Spinal cord (tissue), 10 donors: ENCODE results near the gene ZNF514. TPM values are rescaled to one million over a fixed set of nuclear protein-coding genes. Genes with fewer than 3 reads are reported as not detected.
"Not testable (repeated sequence)": the region's sequence is repeated elsewhere in the genome, so short reads cannot be mapped to it uniquely, and the experiment has no call there.

ENCODE experiments used
- DNase-seq, 6 donors: peaks; one replicate each; pipeline versions ENCODE4 v3.0.0 to v3.0.0-alpha.2; 2013 to 2015; ENCODE audit warnings: low spot score in 6 of 6, low read depth in 4 of 6
- H3K27ac ChIP-seq: one replicate; pipeline ENCODE4 v1.5.1; 2013; ENCODE audit warnings: low read depth, low read length, control low read depth
- H3K27me3 ChIP-seq: one replicate; pipeline ENCODE4 v1.6.1; 2013; ENCODE audit warnings: low read length; ENCODE audit not compliant: control insufficient read depth, insufficient read depth
- H3K36me3 ChIP-seq: one replicate; pipeline ENCODE4 v1.6.1; 2013; ENCODE audit warnings: low read length; ENCODE audit not compliant: control insufficient read depth, insufficient read depth
- H3K4me1 ChIP-seq: one replicate; pipeline ENCODE4 v1.6.1; 2013; ENCODE audit warnings: low read length; ENCODE audit not compliant: control insufficient read depth, insufficient read depth
- H3K4me3 ChIP-seq: one replicate; pipeline ENCODE4 v1.5.1; 2013; ENCODE audit warnings: low read depth, low read length, control low read depth
- H3K9me3 ChIP-seq: one replicate; pipeline ENCODE4 v1.6.1; 2013; ENCODE audit warnings: low read length; ENCODE audit not compliant: control insufficient read depth, insufficient read depth
- WGBS: methylation state at CpG from one replicate; pipeline ENCODE4 v1.1.5; 2013; ENCODE audit warnings: missing lambda C conversion rate; ENCODE audit not compliant: insufficient coverage; 5-methylcytosine and 5-hydroxymethylcytosine counted together
- long read RNA-seq, 4 donors: transcript quantifications; one replicate each; lab custom pipeline, GENCODE V29; 2026
- polyA plus RNA-seq, 2 donors: library from polyadenylated mRNA; unstranded; fragments of 120-200 nt; gene quantifications; one replicate each; pipeline ENCODE4 v1.2.1, GENCODE V29; 2013; ENCODE audit not compliant: insufficient read length in 2 of 2
- total RNA-seq, 2 donors: library from RNA; depleted of rRNA in 1 of 2; stranded (reverse); fragments of 120-200 nt in 1 of 2; fragments of >200 nt in 1 of 2; gene quantifications; one replicate each; pipeline versions ENCODE4 v1.2.3 to v1.2.4, GENCODE V29; 2013 to 2014
- donor health status: healthy.

The ZNF514 gene
- 10 to 100 TPM; 23.4 to 31.3 TPM for total RNA-seq
- polyA plus RNA-seq: 10 to 100 TPM; 25.2 to 26.0 TPM
- long read RNA-seq, donor 1, partial matches to known transcripts: 0 of 2 reads
- long read RNA-seq, donor 1, other reads (novel, unspliced or antisense): 0 of 2 reads
- long read RNA-seq, donor 2: 0 reads
- long read RNA-seq, donor 3: 0 reads
- long read RNA-seq, donor 4, full-length matches to known transcripts: 6 of 24 reads
- long read RNA-seq, donor 4, partial matches to known transcripts: 18 of 24 reads
- long read RNA-seq, donor 4, other reads (novel, unspliced or antisense): 0 of 24 reads

DNA sequence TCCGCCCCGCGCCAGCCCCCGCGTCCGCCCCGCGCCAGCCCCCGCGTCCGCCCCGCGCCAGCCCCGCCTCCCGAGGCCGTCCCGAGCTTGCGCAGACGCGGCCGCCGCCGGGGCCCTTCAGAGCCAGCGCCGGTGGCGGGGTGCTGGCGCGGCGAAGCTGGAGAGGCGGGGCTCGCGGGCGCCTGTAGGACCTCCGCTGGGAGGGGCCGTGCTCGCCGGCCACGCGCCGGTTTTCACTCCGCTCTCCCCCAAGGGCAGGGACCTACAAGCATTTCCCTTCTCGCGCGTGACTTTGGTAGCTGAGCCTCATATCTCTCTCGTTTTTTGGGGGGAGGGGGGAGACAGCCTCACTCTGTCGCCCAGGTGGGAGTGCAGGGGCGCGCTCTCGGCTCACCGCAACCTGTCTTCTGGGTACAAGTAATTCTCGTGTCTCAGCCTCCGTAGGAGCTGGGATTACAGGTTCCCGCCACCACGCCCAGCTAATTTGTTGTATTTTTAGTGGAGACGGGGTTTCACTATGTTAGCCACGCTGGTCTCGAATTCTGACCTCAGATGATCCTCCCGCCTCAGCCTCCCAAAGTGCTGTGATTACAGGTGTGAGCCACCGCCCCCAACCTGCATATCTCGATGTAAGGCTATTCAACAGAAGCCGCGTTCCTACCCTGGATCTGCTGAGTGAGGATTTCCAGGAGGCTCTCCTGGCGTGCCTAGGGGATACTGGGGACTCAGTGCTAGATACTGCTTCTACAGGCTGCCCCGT is at the start of gene ZNF514:
Gene ZNF514 (minus strand): TSS at position 159 of the 760 bp plus-strand sequence. CDS start 6,595 bp downstream, outside the sequence.
- peaks cover 6% of the 10 kb centered on the region for H3K36me3 ChIP-seq
- 6% methylated on average over 58 of the region's 64 CpGs for WGBS
- peaks cover 19% of the 10 kb centered on the region for H3K4me1 ChIP-seq
- H3K4me3 ChIP-seq: peak within 1 kb of the TSS; percentile 79
- peak; percentile 12 to 92 (median 62) for DNase-seq
- no peaks in the 10 kb centered on the region for H3K27me3 ChIP-seq
- no peaks in the 10 kb centered on the region for H3K9me3 ChIP-seq
- peak within 1 kb of the TSS; percentile 75 for H3K27ac ChIP-seq

DNA sequence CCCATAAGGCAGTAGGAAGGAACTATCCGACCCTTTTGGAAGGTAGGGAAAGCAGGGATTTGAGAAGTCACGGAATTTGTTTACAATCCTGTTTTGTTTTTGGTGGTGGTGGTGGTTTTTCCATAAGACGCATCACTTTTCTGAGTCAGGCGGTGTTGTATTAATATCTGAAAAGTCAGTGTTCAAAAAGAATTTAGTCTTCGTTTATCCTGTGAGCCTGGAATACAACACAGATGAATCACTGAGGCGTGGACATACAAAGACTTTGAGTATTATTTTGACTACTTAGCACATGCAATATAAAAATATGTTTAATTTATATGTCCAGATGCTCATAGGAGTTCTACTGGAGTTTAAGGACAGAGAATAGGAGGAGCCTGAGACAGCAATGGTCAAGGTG is 48.5 kb upstream of the ZNF514 start:
- Histone ChIP-seq H3K27ac (no peak overlapping the region), H3K9me3 (peaks cover 8% of the 10 kb centered on the region), H3K36me3 (peaks cover 3% of the 10 kb centered on the region), H3K4me1 (no peaks in the 10 kb centered on the region), H3K4me3 (peak overlapping the region; percentile 82), H3K27me3 (no peaks in the 10 kb centered on the region)
- WGBS: 14% methylated on average over 1 of the region's 6 CpGs
- no peak for DNase-seq

DNA sequence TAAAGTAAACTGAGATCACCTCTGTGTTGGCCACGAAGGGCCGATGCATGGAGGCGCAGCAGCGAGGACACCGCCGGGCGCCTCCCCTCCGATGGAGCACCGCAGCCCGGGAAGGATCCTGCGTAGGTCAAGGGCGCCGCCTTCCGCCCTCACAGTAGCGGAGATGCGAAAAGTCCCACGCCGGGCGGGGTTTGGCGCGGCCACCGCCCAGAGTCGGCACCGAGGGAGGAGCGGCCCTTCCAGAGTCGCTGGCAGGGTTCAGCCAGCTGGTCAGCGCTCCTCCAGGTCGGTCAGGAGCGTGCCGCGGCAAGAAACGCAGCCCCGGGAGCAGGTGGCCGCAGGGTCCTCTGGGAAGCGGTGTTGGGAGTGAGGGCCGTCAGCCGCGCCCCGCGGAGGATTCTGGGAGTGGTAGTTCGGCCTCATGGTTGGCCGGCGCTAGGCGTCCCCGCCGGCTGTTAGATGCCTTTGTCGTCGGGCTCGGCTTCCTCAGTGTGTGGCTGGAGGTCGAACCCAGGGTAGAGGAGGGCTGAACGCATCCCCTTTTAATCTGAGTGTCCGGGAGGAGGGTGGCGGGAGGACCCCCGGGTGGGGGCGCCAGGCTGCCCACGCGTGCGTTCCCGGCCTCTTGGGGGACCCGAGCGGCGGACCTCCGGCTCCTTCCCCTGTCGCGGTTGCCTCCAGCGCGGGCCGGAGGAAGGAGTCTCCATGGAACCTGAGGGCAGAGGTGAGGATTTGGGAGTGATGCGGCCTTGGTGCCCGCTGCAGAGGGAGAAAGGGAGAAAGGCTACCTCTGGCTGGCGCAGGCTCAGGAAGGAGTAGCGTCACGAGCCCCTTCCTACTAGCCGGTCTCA is 47.7 kb upstream of the ZNF514 start, which contains the start of gene ZNF892:
Gene ZNF892 (plus strand): TSS at position 411 of the 851 bp plus-strand sequence. CDS start 295 bp downstream, at position 706.
- H3K4me1 ChIP-seq: no peaks in the 10 kb centered on the region
- H3K36me3 ChIP-seq: peaks cover 3% of the 10 kb centered on the region
- H3K27ac ChIP-seq: peak within 1 kb of the TSS; percentile 75
- H3K4me3 ChIP-seq: peak within 1 kb of the TSS; percentile 82
- peak; percentile 80 to 97 (median 86) for DNase-seq
- WGBS: 0% methylated on average over 69 of the region's 74 CpGs
- peaks cover 8% of the 10 kb centered on the region for H3K9me3 ChIP-seq
- H3K27me3 ChIP-seq: no peaks in the 10 kb centered on the region

DNA sequence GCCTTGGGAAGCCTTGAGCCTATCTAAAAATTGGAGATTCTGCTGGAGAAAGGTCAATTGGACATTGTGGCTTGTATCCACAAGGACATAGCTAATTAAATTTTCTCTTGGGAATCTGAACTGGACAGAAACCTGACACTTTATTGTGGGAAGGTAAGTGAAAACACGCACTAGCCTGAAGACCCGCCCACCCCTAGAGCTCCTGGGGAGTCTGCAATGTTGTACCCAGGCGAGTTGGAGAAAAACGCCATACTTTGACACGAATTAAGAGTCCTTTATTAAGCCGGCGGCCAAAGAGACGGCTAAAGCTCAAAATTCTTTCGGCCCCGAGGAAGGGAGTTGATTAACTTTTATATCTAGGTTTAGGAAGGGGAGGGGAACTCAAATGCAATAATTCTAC is 46.4 kb upstream of the ZNF514 start:
- no peak for DNase-seq
- Histone ChIP-seq H3K36me3 (no peaks in the 10 kb centered on the region), H3K4me3 (peak overlapping the region; percentile 82), H3K9me3 (peaks cover 3% of the 10 kb centered on the region), H3K4me1 (no peaks in the 10 kb centered on the region), H3K27ac (no peak overlapping the region), H3K27me3 (no peaks in the 10 kb centered on the region)
- no CpG with 5 or more reads among the region's 10 CpGs for WGBS

DNA sequence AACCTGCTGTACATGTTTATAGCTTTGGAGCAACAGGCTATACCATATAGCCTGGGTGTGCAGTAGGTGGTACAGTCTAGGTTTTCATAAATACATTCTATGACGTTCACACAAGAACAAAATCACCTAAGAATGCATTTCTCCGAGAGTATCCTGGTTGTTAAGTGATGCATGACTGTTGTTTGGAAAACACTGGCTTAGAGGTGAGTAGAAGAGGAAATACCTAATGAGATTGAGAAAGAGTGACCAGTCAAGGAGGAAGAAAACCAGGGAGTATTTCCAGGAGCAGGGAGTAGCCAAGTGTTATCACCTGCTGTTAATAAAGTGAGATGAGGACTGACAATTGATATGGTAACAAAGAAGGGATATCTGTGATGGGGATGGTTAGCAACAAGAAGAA is 44.7 kb upstream of the ZNF514 start:
- Histone ChIP-seq H3K36me3 (no peaks in the 10 kb centered on the region), H3K27me3 (no peaks in the 10 kb centered on the region), H3K4me3 (no peak overlapping the region), H3K9me3 (no peaks in the 10 kb centered on the region), H3K27ac (no peak overlapping the region), H3K4me1 (no peaks in the 10 kb centered on the region)
- DNase-seq: no peak
- 100% methylated on average over 1 of the region's 2 CpGs for WGBS

DNA sequence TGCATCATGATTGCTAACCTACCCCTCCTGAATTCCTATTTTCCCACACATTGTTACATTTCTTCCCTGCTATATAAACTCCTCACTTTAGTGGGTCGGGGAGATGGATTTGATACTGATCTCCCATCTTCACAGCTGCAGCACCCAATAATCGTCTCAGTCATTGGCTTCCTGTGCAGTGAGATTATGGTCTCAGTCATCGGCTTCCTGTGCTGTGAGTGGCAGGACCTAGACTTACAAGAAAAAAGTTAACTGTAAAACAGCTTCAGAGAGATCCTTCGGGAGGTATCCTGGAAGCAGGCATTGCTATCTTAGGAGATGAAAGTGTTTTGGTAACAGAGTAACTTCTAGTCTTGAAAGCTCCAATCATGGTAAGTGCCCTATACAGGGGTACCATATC is 44.3 kb upstream of the ZNF514 start:
- no peak for DNase-seq
- WGBS: 93% methylated on average over 3 of the region's 4 CpGs
- H3K27ac ChIP-seq: no peak overlapping the region
- H3K4me1 ChIP-seq: no peaks in the 10 kb centered on the region
- H3K4me3 ChIP-seq: no peak overlapping the region
- H3K36me3 ChIP-seq: no peaks in the 10 kb centered on the region
- no peaks in the 10 kb centered on the region for H3K9me3 ChIP-seq
- H3K27me3 ChIP-seq: no peaks in the 10 kb centered on the region

DNA sequence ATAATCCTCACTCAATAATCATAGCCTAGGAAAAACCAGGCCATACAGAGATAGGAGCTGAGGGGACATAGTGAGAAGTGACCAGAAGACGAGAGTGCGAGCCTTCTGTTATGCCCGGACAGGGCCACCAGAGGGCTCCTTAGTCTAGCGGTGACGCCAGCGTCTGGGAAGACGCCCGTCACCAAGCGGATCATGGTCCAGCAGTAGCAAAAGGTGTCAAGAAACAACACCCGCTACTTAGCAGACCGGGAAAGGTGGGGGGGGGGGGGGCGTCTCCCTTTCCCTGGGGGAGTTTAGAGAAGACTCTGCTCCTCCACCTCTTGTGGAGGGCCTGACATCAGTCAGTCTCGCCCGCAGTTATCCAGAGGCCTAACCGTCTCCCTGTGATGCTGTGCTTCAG is 33.3 kb upstream of the ZNF514 start:
- H3K4me1 ChIP-seq, H3K4me3 ChIP-seq, H3K27me3 ChIP-seq, H3K36me3 ChIP-seq, H3K27ac ChIP-seq, H3K9me3 ChIP-seq: not testable (repeated sequence)
- peak in 2 of 6 donors; percentile 27 to 79 for DNase-seq
- WGBS: 7% methylated on average over 3 of the region's 15 CpGs

DNA sequence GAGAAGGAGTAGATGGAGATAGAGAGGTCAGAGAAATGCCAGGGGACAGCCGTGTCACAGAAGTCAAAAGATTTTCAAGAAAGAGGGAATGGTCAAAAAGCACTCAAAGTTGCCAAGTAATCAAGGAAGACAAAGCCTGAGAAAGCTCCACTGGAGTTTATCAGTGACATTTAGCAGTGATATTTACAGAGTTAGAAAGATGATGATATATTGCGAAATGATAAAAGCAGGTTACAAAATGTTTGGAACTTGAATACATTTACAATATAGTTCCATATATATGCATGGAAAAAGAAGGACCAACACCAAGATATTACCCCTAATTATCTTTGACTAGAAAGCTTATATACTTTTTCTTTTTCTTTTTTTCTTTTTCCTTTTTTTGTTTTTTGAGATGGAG is 26.3 kb upstream of the ZNF514 start:
- Histone ChIP-seq H3K9me3 (no peaks in the 10 kb centered on the region), H3K27me3 (no peaks in the 10 kb centered on the region), H3K27ac (no peak overlapping the region), H3K4me1 (no peaks in the 10 kb centered on the region), H3K4me3 (no peak overlapping the region), H3K36me3 (peaks cover 20% of the 10 kb centered on the region)
- DNase-seq: no peak
- WGBS: 83% methylated on average over 1 of the region's 2 CpGs

DNA sequence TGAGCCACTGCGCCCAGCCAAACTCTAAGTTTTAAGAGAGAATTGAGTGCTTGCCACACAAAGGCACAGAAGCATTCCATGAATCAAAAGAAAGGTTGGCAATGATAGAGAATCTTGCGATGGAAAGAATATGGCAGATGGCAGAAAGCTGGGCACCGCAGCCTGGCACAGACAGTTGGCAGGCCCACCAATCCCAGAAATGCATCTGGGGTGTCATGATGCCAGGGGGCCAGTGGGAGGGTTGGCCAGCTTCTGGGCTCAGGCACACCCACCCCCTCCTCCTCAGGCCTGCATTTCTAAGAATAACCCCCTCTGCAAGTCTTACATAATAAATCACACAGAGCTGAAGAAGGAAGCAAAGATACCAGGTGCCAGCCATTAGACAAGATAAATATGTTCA is 25.5 kb upstream of the ZNF514 start:
- H3K9me3 ChIP-seq: no peaks in the 10 kb centered on the region
- H3K27ac ChIP-seq: no peak overlapping the region
- H3K4me1 ChIP-seq: no peaks in the 10 kb centered on the region
- H3K4me3 ChIP-seq: no peak overlapping the region
- H3K36me3 ChIP-seq: peaks cover 25% of the 10 kb centered on the region
- DNase-seq: peak in 1 of 6 donors; percentile 23
- H3K27me3 ChIP-seq: no peaks in the 10 kb centered on the region
- WGBS: 86% methylated on average over 2 of the region's 3 CpGs
